NCI-H128 (cell line): ENCODE data around the gene VEZF1.

ENCODE experiments used
- DNase-seq: peaks from one replicate; lab custom pipeline; 2025; ENCODE audit not compliant: unreplicated experiment; lab: John Stamatoyannopoulos, UW

VEZF1 gene

GRCh38 chr17:57999010-57999495 lies 11.0 kb upstream of the VEZF1 start:
- DNase-seq = no peak

DNA sequence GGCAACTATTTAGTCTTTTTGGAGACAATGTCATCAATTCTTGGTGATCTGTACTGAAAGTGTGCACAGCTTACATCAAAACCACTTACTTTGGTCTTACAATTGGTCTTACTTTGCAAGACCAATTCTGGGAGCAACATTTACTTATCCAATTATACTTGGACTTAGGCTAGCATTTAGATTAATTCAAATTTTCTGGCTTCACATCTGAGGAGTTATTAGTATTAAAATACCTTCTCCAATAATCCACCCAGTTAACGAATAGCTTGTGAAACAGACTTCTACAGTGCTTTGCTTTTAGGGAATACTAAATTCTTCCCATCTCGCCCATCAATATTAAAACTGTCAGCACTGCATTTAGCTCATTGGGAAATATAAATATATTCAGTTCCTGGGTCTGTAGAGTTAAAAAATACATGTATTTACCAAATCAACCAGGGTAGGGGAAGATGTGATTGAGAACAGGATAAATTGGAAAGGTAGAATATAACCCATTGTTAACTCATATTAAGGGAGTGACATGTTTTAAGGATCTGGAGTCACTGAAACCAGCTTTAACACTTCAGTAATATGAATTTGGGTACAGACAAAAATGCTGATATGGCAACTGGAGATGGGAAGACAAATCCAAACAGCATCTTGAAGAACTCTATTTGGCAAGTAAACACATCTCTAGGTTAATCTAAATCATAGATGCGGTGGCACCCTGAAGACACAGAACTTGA lies 9.2 kb upstream of the VEZF1 start:
- no peak for DNase-seq

- DNase-seq = no peak
Observed at GRCh38 chr17:57995076-57995956, 7.3 kb upstream of the VEZF1 start.

DNA sequence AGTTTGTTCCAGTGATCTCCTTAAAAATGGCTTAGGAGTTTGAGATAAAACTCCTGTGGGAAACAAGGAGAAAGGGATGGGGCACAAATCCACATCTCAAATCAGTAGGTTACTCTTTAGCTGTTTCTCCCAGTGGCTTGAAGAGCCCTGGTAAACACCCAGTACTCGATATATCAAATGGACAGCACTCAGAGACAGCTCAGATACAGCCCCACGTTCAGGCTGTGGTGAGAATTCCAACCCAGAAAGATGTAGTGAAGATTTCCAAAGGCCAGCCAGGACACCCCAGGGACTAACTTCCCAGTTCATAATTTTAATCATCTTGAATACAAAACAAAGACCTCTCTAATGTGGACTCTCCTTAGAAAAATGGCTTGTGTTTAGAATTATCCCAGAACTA lies 6.4 kb upstream of the VEZF1 start:
- DNase-seq = no peak

GRCh38 chr17:57993471-57994365 lies 5.7 kb upstream of the VEZF1 start:
- DNase-seq = no peak

DNA sequence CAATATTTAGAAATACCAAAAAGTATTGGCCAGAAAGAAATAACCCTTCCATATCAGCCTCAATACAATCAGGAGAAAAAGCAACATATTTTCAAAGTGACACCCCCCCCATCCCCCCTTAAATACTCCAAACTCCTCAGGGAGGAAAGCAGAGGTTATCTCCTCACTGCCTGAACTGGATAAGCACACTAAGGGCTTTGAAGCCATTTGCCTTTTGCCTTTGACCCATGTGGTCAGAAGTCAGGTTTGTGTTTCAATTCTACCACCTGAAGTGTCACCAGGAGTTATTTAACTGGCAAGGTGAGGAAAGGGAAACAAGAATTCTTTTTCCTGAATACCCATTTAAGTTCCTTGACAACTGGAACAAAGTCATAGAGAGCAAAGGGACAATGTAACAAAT lies 3.5 kb upstream of the VEZF1 start:
- no peak for DNase-seq

DNA sequence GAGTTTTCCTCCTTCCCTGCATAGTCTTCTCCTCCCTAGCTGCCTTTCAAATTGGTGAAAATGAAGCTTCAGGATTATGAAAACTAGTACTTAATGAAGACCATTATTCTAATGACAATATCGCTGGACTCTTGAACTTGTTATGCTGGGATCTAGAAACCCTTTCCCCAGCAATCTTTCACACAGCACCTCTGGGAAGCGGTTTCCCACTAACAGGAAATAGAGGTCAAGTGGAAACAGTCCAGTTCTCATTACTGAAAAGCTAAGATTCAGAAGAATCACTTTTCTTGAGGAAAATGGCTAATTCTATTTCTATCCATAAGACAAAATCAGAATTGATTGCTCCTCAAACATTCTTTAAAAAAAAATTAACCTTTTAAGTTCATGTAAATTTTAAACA lies 2.0 kb upstream of the VEZF1 start:
- no peak for DNase-seq

GRCh38 chr17:57988301-57989250 lies 522 bp upstream of the VEZF1 start:
- DNase-seq = no peak

DNA sequence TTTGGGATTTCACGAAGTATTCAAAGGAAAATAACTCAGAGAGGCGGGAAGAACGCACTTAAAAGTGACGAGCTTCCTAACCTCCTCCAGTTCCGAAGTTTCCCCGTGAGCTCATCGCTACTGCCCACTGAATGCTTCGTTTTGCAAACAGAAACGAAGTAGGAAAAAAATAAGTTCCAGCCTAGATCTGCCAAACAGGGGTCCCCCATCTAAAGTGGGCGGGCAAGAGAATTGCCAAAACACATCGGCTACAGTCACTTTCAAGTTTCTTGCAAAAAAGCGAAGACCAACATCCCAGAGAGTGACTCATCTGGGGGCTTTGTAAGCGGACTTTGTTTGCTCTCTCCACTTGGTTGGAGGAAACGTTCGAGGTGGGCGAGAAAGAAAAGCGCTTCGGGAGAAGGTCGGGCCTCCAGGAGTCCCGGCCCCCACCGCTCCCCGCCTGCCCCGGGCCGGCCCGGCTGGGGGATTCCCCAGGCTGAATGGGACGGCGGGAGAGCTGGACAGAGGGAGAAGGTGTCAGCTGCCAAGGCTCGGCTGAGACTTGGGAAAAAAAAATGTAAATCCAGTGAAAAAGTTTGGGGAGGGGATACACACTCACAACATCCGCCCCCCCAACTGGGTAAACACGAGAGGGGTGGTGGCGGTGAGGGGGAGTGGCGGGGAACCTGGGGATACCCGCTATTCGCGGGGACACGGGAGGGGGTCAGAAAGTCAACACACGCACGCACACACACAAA lies 1.0 kb downstream of the VEZF1 start:
- DNase-seq = no peak

- DNase-seq = no peak
Observed at GRCh38 chr17:57985675-57985974, 2.4 kb downstream of the VEZF1 start.

DNA sequence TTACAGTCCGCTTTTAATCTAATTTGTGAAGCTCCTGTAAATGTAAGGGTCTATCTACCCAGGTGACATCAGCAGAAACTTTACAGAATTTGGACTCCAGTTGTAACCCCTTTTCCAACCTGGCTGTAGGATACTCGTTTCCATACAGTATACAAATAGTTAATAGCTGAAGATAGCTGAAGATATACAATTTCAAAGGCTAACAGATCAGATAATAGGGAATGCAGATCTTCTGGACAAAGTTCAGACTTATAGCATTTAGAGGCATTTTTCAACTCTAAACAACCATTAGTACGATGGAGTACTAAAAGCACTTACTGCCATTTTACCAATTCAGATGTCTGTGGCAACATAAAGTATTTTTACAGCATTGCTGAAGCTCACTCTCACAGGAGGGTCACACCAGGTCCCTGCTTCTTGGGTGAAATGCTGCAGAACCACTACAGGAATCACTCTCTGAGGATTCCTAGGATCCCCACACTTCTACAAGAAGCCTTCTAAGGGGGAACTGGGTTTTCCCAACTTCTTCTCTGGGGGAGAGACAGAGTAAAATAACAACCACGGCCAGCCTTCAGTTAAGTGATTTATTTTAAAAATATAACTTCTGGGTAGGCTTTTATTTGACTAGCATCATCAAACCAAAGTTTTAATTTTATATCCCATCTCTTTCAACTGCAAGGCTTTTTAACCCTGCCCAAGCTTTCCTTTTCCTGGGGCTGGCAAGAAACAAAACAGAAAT lies 2.9 kb downstream of the VEZF1 start:
- no peak for DNase-seq

DNA sequence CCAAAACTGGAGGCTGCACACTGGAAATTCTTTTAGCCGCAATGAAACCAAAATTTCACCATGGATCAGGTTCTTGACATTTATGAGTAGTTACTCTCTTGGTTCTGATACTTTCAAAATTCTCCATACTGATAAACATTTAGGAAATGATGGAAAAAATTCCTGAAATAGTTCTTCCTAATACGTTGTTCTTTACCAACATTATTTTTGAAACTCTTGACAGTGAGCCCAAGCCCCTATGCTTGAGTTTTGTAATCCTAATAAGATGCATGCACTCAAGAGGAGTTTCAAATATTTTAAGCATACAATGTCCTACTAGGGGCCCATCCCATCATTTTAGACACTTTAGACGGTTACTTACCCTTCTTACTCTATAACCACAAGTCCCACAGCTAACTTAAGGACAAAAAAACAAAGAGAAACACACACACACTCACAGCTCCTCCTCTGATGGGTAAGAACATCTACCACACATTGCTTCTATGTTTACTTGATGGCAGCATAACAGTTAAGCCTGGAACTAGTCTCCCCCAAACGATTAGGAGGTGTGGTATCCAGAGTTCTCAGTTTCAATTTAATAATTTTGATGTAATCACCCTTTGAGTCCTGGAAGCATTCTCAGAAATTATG lies 3.7 kb downstream of the VEZF1 start:
- no peak for DNase-seq

DNA sequence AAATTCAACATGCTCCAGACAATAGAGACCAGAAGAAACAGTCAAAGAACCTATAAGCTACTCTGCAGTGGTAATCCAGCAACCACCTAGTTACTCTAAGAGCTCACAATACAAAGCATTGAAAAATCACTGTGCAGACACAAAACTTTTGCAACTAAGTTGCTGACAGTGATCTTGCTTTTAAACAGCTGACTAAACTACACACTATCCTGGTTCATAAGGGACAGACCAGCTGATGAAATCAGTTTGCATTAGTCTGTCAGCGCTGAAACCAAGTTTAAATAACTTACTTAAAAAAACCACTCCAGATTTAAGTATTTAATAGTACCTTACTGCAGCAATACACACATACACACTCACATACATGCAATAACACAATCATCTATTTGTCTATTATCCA lies 4.6 kb downstream of the VEZF1 start:
- no peak for DNase-seq

DNA sequence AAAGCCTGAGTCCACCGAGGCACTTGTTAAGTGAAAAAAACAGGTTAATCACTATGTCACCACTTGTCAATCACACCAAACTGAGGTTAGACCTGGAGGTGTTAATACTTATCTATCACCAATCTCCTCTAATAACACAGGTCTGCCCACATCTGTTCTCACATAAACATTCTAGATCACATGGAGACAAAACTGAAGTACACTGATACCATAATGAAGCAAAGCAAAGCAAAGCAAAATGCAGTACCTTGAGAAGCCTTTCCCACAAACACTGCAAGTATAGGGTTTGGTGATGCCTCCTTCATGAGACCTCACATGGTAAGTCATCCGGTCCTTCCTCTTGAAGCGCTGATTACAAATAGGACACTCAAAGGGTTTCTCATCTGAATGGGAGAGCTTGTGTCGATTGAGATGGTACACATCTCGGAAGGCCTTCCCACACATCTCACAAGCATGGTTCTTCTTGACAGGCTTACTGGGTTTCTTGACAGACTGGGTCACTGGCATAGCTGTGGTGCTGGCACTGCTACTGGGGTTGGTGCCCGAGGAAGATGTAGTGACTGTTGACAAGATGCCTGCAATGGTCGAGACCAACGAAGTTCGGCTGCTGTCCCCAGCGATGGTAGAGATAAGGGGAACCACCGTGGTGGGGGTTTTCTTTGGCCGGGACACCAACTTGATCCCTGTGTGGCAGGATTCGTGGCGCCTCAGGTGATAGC lies 5.4 kb downstream of the VEZF1 start:
- DNase-seq = no peak

DNA sequence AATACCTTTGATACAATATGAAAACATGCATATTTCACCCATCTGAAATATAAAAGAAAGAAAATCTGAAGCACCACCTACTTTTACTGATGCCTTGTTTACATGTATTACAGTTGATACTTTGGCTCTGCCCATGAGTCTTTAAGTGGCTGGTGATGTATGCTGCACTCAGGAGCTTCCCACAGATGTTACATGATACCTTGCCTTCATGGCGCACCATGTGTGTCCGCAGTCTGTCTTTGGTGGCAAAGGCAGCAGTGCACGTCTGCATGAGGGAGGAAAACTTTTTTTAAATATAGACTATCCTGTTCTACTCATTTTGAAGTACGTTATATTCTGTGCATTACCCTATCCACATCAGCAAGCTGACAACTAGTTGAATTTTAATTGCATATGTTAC lies 7.5 kb downstream of the VEZF1 start:
- DNase-seq = no peak

- no peak for DNase-seq
Observed at GRCh38 chr17:57979076-57979475, 9.0 kb downstream of the VEZF1 start.

GRCh38 chr17:57976594-57976993 lies 11.5 kb downstream of the VEZF1 start:
- no peak for DNase-seq

GRCh38 chr17:57975044-57975443 lies 13.0 kb downstream of the VEZF1 start:
- DNase-seq = no peak
